Calu3 (cell line): Measurements from ENCODE around the gene SMAD1. TPM values are rescaled to one million over a fixed set of nuclear protein-coding genes. Genes with fewer than 3 reads are reported as not detected.

Source experiments
- BruUV-seq: library from RNA; stranded (reverse); fragments of 400-500 nt; replicated peaks from 2 replicates; lab custom pipeline; 2021; lab: Mats Ljungman, UMichigan
- CTCF ChIA-PET: fragments of 300-600 bp; sonication (Branson Sonifier 250); formaldehyde crosslinking; loops from one replicate; lab custom pipeline; 2022; ENCODE audit warnings: antibody characterized with exemption; lab: Charles Lee
- DNase-seq: peaks from one replicate; pipeline ENCODE4 v3.0.0; 2022
- H3K27ac Mint-ChIP-seq: one replicate; pipeline ENCODE4 v1.8.0; 2022; ENCODE audit warnings: mixed read lengths; ENCODE audit not compliant: unreplicated experiment
- H3K27me3 Mint-ChIP-seq: one replicate; pipeline ENCODE4 v1.8.0; 2022; ENCODE audit warnings: mixed read lengths; ENCODE audit not compliant: unreplicated experiment
- H3K36me3 Mint-ChIP-seq: one replicate; pipeline ENCODE4 v1.8.0; 2022; ENCODE audit warnings: mild to moderate bottlenecking, moderate library complexity, mixed read lengths; ENCODE audit not compliant: insufficient read depth, unreplicated experiment
- H3K4me1 Mint-ChIP-seq: one replicate; pipeline ENCODE4 v1.8.0; 2022; ENCODE audit warnings: mild to moderate bottlenecking, low read depth, mixed read lengths; ENCODE audit not compliant: unreplicated experiment
- H3K4me3 Mint-ChIP-seq: one replicate; pipeline ENCODE4 v1.8.0; 2022; ENCODE audit warnings: mild to moderate bottlenecking, low read depth, moderate library complexity, mixed read lengths; ENCODE audit not compliant: unreplicated experiment
- H3K9me3 Mint-ChIP-seq: one replicate; pipeline ENCODE4 v1.8.0; 2022; ENCODE audit warnings: low read depth, mixed read lengths; ENCODE audit not compliant: unreplicated experiment
- intact Hi-C: fragments of 100-400 bp; cut with micrococcal nuclease; formaldehyde crosslinking; loops from one replicate; pipeline ENCODE4 v1.10.0; 2022; ENCODE audit not compliant: unreplicated experiment
- total RNA-seq: library from RNA; stranded (reverse); gene quantifications from 2 replicates; pipeline ENCODE4 v1.2.3, GENCODE V29; 2022
- TF ChIP-seq, protein P1 (sequence below): fragments of 200-600 bp; IDR thresholded peaks from one replicate; pipeline ENCODE4 v1.8.0; 2022; ENCODE audit warnings: antibody characterized with exemption; ENCODE audit not compliant: unreplicated experiment

The SMAD1 gene
- total RNA-seq, 1 experiment from 2014 or later, result 15.3 TPM

DNA sequence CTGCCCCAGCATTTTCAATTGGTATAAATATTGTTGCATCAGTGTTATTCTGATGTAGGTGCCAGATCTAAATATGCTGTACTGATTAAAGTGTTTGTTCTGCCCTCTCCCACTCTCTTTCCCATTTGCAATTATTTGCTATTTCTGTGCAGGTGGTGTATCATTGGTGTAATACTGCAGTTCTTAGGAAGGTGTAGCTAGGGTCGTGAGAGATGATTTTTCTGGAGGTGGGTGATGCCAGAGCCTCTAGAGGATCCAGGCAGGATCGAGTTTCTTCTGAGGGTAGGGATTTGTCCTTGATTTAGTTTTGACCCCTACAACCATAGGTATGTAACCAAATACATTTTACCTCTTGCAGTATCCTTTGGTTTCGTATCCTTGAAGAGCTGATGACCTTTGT lies 1.9 kb downstream of the SMAD1 start:
- H3K36me3 Mint-ChIP-seq, result no peaks in the 10 kb centered on the region

DNA sequence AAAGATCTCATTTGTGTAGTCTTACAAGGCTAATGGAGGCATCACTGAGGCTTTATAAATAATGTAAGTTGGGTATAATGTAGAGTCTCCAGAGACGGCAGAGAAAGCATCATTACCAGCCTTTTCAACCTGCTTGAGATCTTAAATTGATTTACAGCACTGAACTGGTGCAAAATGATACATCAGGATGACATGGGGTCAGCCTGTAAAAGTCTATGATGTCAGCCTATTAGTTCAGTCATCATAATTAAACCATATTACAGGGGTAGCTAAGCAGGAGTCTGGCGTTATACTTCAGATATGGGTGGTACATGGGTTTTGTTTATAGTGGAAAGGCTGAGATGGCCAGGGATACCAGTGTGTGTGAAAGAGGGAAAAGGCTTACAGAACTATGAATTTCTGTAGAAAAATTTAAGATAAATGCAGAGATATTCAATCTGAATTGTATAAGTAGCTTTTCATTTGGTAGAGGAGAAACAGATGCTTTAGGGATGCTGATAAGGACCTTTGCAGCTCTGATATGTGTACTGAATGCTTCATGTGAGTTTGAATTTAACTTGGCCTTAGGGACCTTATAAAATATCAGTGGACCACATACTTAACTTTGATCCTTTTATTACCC lies 2.7 kb downstream of the SMAD1 start:
- DNase-seq, result no peak
- no peaks in the 10 kb centered on the region for H3K9me3 Mint-ChIP-seq
- no TSS peak for BruUV-seq
- H3K27ac Mint-ChIP-seq, result no peak overlapping the region
- TF ChIP-seq, protein P1, sequence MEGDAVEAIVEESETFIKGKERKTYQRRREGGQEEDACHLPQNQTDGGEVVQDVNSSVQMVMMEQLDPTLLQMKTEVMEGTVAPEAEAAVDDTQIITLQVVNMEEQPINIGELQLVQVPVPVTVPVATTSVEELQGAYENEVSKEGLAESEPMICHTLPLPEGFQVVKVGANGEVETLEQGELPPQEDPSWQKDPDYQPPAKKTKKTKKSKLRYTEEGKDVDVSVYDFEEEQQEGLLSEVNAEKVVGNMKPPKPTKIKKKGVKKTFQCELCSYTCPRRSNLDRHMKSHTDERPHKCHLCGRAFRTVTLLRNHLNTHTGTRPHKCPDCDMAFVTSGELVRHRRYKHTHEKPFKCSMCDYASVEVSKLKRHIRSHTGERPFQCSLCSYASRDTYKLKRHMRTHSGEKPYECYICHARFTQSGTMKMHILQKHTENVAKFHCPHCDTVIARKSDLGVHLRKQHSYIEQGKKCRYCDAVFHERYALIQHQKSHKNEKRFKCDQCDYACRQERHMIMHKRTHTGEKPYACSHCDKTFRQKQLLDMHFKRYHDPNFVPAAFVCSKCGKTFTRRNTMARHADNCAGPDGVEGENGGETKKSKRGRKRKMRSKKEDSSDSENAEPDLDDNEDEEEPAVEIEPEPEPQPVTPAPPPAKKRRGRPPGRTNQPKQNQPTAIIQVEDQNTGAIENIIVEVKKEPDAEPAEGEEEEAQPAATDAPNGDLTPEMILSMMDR, result no peak
- intact Hi-C loops, result loop anchor here (5.0 to 10.0 kb wide), 2 partner anchors 73 to 250 kb away; no protein-coding TSS in a partner anchor
- CTCF ChIA-PET, result no interaction called here
- no peaks in the 10 kb centered on the region for H3K27me3 Mint-ChIP-seq
- peaks cover 14% of the 10 kb centered on the region for H3K4me1 Mint-ChIP-seq
- no peak overlapping the region for H3K4me3 Mint-ChIP-seq
- H3K36me3 Mint-ChIP-seq, result no peaks in the 10 kb centered on the region

More for the DNA sequence above, 1.9 kb downstream of the SMAD1 start:
- Mint-ChIP-seq H3K4me3 (no peak overlapping the region), H3K4me1 (peaks cover 19% of the 10 kb centered on the region), H3K9me3 (no peaks in the 10 kb centered on the region), H3K27me3 (no peaks in the 10 kb centered on the region), H3K27ac (no peak overlapping the region)
- BruUV-seq, result no TSS peak
- DNase-seq, result no peak
- TF ChIP-seq, protein P1, result no peak
- CTCF ChIA-PET, result no interaction called here
- intact Hi-C loops, result loop anchor here (5.0 to 10.0 kb wide), 2 partner anchors 74 to 251 kb away; no protein-coding TSS in a partner anchor

DNA sequence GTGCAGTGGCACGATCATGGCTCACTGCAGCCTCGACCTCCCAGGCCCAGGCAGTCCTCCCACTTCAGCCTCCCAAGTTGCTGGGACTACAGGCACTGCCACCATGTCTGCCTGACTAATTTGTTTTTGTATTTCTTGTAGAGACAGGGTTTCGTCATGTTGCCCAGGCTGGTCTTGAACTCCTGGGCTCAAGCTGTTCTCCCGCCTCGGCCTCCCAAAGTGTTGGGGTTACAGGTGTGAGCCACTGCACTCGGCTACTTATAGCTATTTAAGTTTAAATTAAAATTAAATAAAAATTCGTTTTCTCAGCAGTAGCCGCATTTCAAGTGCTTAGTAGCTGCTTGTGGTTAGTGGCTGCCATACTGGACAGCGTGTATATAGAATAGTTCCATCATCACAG lies 3.5 kb downstream of the SMAD1 start:
- TF ChIP-seq, protein P1, result no peak
- BruUV-seq, result no TSS peak

DNA sequence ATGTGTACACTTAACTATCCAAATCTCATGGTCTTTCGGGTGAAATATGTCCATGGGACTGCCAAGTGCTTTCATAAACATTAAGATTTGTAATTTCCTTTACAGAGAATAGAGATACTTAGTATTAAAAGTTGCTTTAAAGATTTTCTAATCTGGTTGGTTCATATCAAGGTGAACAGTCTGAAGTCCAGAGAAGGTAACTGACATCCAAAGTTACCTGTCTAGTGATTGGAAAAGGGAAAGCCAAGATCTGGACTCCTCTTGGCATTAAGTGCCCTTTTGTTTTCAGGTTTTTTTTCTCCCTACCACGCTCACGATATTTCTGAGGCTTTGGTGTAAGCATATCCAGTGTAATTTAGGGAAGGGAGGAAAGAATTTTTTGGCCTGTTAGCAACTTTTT lies 5.0 kb downstream of the SMAD1 start:
- no peak for DNase-seq
- Mint-ChIP-seq H3K27me3 (no peaks in the 10 kb centered on the region), H3K36me3 (no peaks in the 10 kb centered on the region), H3K4me3 (no peak overlapping the region), H3K27ac (no peak overlapping the region), H3K4me1 (no peaks in the 10 kb centered on the region), H3K9me3 (no peaks in the 10 kb centered on the region)
- BruUV-seq, result no TSS peak
- intact Hi-C loops, result loop anchor here (10.0 kb wide), 1 partner anchor 248 kb away; no protein-coding TSS in a partner anchor
- TF ChIP-seq, protein P1, result no peak
- CTCF ChIA-PET, result no interaction called here

More for the DNA sequence above, 3.5 kb downstream of the SMAD1 start:
- Mint-ChIP-seq H3K36me3 (no peaks in the 10 kb centered on the region), H3K27ac (no peak overlapping the region), H3K27me3 (no peaks in the 10 kb centered on the region), H3K9me3 (no peaks in the 10 kb centered on the region), H3K4me1 (peaks cover 9% of the 10 kb centered on the region), H3K4me3 (no peak overlapping the region)
- CTCF ChIA-PET, result no interaction called here
- intact Hi-C loops, result loop anchor here (10.0 kb wide), 1 partner anchor 250 kb away; no protein-coding TSS in a partner anchor
- DNase-seq, result no peak
